ENCODE results near the gene SYNRG. TPM values are rescaled to one million over a fixed set of nuclear protein-coding genes. Genes with fewer than 3 reads are reported as not detected.
"Not testable (repeated sequence)": the region's sequence is repeated elsewhere in the genome, so short reads cannot be mapped to it uniquely, and the experiment has no call there.

The SYNRG gene
- total RNA-seq, 1 donor from 2014 or later = 56.3 TPM

DNA sequence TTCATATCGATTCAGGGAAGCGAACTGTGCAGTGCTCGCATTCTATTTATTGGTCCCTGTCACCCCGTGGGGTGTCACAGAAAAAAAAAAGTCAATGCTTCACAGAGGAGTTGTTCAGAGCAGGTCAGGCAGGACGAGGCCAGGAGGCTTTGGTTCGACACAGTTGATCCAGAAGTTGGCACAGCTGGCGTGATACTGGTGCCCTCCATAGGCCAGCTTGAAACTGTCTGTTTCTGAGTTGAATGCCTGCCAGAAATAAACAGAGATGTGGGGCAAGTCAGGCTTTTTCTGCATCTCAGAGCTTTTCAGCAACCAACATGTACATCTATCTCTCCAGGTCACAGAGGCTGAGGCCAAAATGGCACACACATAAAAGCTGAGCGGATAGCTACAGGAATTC, 90.4 kb downstream of the SYNRG start:
- DNase-seq (ENCODE audit: low spot score in 2 of 2, unreplicated experiment in 2 of 2) = no peak
- no peaks in the 10 kb centered on the region for H3K9me3 Mint-ChIP-seq
- H3K36me3 Mint-ChIP-seq = peaks cover 27% of the 10 kb centered on the region
- TF ChIP-seq CTCF (IDR thresholded peaks at IDR 0.05; ENCODE audit: unreplicated experiment) = no peak
- H3K4me3 Mint-ChIP-seq = no peak overlapping the region
- peak overlapping the region; percentile 84 for H3K27ac Mint-ChIP-seq
- no peaks in the 10 kb centered on the region for H3K27me3 Mint-ChIP-seq (ENCODE audit: low read depth)
- H3K4me1 Mint-ChIP-seq = peaks cover 21% of the 10 kb centered on the region

- H3K4me3 Mint-ChIP-seq = no peak overlapping the region
- H3K9me3 Mint-ChIP-seq = no peaks in the 10 kb centered on the region
- H3K4me1 Mint-ChIP-seq = peaks cover 21% of the 10 kb centered on the region
- no peak for TF ChIP-seq CTCF (IDR thresholded peaks at IDR 0.05; ENCODE audit: unreplicated experiment)
- H3K27me3 Mint-ChIP-seq (ENCODE audit: low read depth) = no peaks in the 10 kb centered on the region
- peaks cover 24% of the 10 kb centered on the region for H3K36me3 Mint-ChIP-seq
- H3K27ac Mint-ChIP-seq = no peak overlapping the region
- DNase-seq (ENCODE audit: low spot score in 2 of 2, unreplicated experiment in 2 of 2) = no peak
Observed at GRCh38 chr17:37517881-37518280, 91.3 kb downstream of the SYNRG start.

- Mint-ChIP-seq H3K27me3 (ENCODE audit: low read depth) (no peaks in the 10 kb centered on the region), H3K36me3 (peaks cover 17% of the 10 kb centered on the region), H3K27ac (peak overlapping the region; percentile 54), H3K4me3 (no peak overlapping the region), H3K4me1 (peaks cover 21% of the 10 kb centered on the region), H3K9me3 (no peaks in the 10 kb centered on the region)
- TF ChIP-seq CTCF (IDR thresholded peaks at IDR 0.05; ENCODE audit: unreplicated experiment) = no peak
- DNase-seq (ENCODE audit: low spot score in 2 of 2, unreplicated experiment in 2 of 2) = no peak
Observed at GRCh38 chr17:37516127-37516571, 93.1 kb downstream of the SYNRG start.

GRCh38 chr17:37513711-37514110, 95.5 kb downstream of the SYNRG start:
- H3K4me3 Mint-ChIP-seq = no peak overlapping the region
- H3K9me3 Mint-ChIP-seq = no peaks in the 10 kb centered on the region
- H3K36me3 Mint-ChIP-seq = peaks cover 14% of the 10 kb centered on the region
- peaks cover 13% of the 10 kb centered on the region for H3K4me1 Mint-ChIP-seq
- no peaks in the 10 kb centered on the region for H3K27me3 Mint-ChIP-seq (ENCODE audit: low read depth)
- TF ChIP-seq CTCF (IDR thresholded peaks at IDR 0.05; ENCODE audit: unreplicated experiment) = no peak
- no peak for DNase-seq (ENCODE audit: low spot score in 2 of 2, unreplicated experiment in 2 of 2)
- H3K27ac Mint-ChIP-seq = no peak overlapping the region

DNA sequence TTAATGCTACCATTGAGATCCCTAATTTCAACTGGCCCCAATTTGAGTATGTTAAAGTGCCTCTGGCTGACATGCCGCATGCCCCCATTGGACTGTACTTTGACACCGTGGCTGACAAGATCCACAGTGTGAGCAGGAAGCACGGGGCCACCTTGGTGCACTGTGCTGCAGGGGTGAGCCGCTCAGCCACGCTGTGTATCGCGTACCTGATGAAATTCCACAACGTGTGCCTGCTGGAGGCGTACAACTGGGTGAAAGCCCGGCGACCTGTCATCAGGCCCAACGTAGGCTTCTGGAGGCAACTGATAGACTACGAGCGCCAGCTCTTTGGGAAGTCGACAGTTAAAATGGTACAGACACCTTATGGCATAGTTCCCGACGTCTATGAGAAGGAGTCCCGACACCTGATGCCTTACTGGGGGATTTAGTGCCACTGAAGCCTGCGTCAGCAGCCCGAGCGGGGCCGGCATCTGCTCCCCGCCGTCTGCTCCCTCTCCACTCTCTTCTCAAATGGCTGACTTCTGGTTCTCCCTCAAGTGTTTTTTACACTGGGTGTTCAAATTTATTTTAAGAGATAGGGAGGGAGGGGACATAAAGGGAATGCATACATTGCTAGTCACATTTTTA, 96.7 kb downstream of the SYNRG start:
- Mint-ChIP-seq H3K27ac (no peak overlapping the region), H3K4me3 (no peak overlapping the region), H3K9me3 (no peaks in the 10 kb centered on the region), H3K4me1 (peaks cover 8% of the 10 kb centered on the region), H3K36me3 (peaks cover 9% of the 10 kb centered on the region), H3K27me3 (ENCODE audit: low read depth) (no peaks in the 10 kb centered on the region)
- no peak for TF ChIP-seq CTCF (IDR thresholded peaks at IDR 0.05; ENCODE audit: unreplicated experiment)
- DNase-seq (ENCODE audit: low spot score in 2 of 2, unreplicated experiment in 2 of 2) = no peak

DNA sequence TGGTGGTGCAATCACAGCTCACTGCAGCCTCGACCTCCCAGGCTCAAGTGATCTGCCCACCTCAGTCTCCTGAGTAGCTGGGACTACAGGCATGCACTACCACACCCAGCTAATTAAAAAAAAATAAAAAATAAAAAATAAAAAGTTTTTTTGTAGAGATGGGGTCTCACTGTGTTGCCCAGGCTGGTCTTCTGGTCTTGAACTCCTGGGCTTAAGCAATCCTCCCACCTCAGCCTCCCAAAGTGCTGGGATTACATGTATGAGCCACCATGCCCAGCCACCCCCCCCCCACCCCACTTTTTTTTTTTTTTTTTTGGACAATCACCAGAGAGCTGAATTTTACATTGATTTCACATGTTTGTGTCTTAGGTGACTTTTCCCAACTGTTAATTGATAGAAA, 97.6 kb downstream of the SYNRG start:
- H3K27ac Mint-ChIP-seq; H3K36me3 Mint-ChIP-seq; DNase-seq (ENCODE audit: low spot score in 2 of 2, unreplicated experiment in 2 of 2); H3K9me3 Mint-ChIP-seq; H3K4me3 Mint-ChIP-seq; H3K27me3 Mint-ChIP-seq (ENCODE audit: low read depth): not testable (repeated sequence)
- H3K4me1 Mint-ChIP-seq = peaks cover 14% of the 10 kb centered on the region
